Hepatocyte (in vitro differentiated cells): Measurements from ENCODE around the gene TSACC.

Experiments used
- EZH2 ChIP-seq: fragments of 200-600 bp; sonication (generic); IDR thresholded peaks from 2 replicates; pipeline ENCODE4 v1.6.1; 2016; ENCODE audit warnings: antibody characterized with exemption, mild to moderate bottlenecking, borderline replicate concordance
- EZH2phosphoT487 ChIP-seq: fragments of 200-600 bp; sonication (generic); IDR thresholded peaks from one replicate; pipeline ENCODE4 v1.6.1; 2018; ENCODE audit warnings: antibody characterized with exemption, mild to moderate bottlenecking, low read depth, moderate library complexity; ENCODE audit not compliant: unreplicated experiment, severe bottlenecking
- TF ChIP-seq, protein P1 (sequence below): fragments of 200-600 bp; sonication (generic); IDR thresholded peaks from 2 replicates; pipeline ENCODE4 v1.5.1; 2016; ENCODE audit warnings: antibody characterized with exemption, mild to moderate bottlenecking; ENCODE audit not compliant: poor library complexity

DNA sequence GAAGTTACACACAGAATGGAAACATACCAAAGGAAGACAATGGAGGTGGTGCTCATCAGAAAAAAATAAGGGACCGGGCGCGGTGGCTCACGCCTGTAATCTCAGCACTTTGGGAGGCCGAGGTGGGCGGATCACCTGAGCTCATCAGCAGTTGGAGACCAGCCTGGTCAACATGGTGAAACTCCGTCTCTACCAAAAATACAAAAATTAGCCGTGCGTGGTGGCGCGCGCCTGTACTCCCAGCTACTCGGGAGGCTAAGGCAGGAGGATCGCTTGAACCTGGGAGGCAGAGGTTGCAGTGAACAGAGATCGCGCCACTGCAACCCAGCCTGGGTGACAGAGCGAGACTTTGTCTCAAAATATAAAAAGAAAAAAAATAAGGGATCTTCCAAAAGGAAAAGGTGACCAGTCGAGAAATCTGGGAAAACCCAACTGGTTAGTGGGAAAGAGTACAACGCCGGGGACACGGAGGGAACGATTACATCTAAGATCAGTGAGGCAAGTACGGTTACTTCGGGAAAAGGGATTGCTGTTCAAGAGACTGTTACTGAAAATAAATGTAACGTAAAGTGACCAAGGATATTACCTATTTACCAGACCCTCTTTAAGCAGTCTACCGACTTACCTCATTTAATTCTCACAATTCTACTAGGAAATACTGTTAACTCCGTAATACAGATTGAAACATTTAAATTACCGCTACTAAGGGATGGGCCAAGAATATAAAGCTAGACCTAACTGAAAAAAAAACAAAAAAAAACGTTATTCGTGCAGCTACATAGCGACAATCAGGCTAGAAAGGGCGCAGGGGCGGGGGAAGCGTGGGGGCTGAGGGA is 1.1 kb upstream of the TSACC start:
- TF ChIP-seq, protein P1, sequence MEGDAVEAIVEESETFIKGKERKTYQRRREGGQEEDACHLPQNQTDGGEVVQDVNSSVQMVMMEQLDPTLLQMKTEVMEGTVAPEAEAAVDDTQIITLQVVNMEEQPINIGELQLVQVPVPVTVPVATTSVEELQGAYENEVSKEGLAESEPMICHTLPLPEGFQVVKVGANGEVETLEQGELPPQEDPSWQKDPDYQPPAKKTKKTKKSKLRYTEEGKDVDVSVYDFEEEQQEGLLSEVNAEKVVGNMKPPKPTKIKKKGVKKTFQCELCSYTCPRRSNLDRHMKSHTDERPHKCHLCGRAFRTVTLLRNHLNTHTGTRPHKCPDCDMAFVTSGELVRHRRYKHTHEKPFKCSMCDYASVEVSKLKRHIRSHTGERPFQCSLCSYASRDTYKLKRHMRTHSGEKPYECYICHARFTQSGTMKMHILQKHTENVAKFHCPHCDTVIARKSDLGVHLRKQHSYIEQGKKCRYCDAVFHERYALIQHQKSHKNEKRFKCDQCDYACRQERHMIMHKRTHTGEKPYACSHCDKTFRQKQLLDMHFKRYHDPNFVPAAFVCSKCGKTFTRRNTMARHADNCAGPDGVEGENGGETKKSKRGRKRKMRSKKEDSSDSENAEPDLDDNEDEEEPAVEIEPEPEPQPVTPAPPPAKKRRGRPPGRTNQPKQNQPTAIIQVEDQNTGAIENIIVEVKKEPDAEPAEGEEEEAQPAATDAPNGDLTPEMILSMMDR, result no peak
- TF ChIP-seq EZH2 (no peak), EZH2phosphoT487 (no peak)
